ENCODE results near the gene CDKAL1.

The CDKAL1 gene

DNA sequence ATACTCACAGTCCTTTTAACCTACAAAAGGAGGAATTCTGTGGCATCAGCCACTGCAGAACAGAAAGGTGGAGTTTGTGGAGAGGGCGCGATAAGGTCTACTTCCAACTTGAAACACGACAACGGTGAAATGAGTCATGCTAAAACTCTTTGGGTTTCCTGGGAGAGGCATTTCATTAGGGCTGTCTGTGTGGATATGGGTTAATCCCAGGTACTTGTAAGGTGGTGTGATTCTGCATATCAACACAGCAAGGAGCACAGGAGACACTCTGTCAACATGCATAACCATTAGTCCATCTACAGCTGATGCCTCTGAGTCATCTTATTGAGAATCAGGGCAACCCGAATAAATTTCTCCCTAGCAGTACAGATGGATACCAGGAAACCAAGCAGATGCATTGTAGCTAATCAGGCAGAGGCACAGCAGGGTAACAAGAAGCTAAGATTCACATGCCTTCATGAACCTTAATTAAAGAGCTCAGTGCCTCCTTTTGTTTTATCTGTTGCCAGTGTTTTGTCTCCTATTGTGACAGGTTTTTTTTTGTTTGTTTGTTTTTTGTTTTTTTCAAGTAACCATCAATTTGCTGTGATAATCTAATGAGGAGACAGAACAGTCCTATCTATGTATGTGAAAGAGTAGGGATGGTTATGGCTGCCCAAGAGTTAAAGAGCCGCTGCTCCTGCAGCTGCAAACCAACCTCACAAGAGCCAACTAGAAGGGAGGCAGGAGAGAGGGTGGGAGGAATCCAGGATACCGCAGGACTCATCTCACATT is 743.5 kb downstream of the CDKAL1 start:
- no peak overlapping the region for H3K4me3 ChIP-seq (ENCODE audit: low read length)
- TF ChIP-seq, protein P1, sequence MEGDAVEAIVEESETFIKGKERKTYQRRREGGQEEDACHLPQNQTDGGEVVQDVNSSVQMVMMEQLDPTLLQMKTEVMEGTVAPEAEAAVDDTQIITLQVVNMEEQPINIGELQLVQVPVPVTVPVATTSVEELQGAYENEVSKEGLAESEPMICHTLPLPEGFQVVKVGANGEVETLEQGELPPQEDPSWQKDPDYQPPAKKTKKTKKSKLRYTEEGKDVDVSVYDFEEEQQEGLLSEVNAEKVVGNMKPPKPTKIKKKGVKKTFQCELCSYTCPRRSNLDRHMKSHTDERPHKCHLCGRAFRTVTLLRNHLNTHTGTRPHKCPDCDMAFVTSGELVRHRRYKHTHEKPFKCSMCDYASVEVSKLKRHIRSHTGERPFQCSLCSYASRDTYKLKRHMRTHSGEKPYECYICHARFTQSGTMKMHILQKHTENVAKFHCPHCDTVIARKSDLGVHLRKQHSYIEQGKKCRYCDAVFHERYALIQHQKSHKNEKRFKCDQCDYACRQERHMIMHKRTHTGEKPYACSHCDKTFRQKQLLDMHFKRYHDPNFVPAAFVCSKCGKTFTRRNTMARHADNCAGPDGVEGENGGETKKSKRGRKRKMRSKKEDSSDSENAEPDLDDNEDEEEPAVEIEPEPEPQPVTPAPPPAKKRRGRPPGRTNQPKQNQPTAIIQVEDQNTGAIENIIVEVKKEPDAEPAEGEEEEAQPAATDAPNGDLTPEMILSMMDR (conservative IDR thresholded peaks at IDR 0.05; ENCODE audit: low read depth, low read length), result no peak
- peak; percentile 43 for DNase-seq (ENCODE audit: low read depth)

DNA sequence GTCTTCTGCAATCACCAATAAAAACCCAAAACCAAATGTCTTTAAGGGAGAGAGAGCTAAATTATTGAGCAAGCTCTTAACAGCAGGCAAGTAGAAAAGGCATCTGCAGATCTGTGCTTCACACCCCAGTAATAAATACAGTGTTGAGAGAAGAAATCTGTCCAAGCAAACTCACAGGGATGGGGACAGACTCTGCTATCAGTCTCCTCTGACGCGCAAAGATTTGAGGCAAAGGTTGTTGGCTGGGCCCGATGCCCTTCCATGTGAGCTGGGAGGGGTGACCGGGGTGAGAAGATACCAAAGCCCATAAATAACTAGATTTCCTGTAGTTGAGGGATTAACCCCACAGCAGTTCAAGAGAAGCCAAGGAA is 744.1 kb downstream of the CDKAL1 start:
- no peak for DNase-seq (ENCODE audit: low read depth)
- TF ChIP-seq, protein P1 (conservative IDR thresholded peaks at IDR 0.05; ENCODE audit: low read depth, low read length), result no peak
- no peak overlapping the region for H3K4me3 ChIP-seq (ENCODE audit: low read length)

DNA sequence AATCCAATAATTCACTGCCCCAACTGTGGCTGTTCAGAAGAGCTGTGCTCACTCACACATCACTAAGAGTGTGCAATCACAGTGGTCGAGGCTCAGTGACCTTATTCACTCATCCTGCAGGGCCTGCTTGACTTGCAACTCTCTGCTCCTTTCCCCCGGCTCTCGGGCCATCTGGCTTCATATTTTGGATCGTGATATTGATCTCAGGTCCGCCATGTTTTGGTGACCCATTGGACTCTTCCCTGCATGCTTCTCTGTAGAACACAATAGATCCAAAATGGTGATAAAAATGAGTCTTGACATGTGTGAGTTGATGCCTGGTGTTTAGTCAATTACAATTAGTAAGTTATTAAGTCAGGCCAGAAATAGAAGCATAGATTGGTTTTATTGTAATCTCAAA is 745.4 kb downstream of the CDKAL1 start:
- DNase-seq (ENCODE audit: low read depth), result no peak
- TF ChIP-seq, protein P1 (conservative IDR thresholded peaks at IDR 0.05; ENCODE audit: low read depth, low read length), result no peak
- H3K4me3 ChIP-seq (ENCODE audit: low read length), result no peak overlapping the region

DNA sequence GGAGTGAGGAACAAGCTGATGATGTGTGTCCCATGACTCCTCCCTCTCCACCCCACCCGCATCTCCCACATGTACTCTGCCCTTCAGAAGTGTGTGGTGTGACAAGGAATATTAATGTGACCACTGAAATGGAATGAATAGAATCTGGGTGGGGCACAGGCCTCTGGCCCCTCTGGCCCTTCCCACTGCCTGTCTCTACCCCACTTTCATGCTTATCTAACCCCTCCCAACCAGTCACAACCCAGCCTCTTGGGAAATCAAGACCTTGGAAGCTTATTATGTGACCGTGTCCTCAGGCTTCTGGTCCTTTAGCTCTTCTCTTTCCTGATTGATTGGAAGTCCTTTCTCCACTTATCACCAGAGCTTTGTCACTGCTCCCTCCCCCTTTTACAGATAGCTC is 747.1 kb downstream of the CDKAL1 start:
- no peak for DNase-seq (ENCODE audit: low read depth)
- H3K4me3 ChIP-seq (ENCODE audit: low read length), result no peak overlapping the region
- TF ChIP-seq, protein P1 (conservative IDR thresholded peaks at IDR 0.05; ENCODE audit: low read depth, low read length), result no peak
